Hepatic stellate cell (primary cell): ENCODE measurements around the gene UGT1A9.

Experiments
- DNase-seq: peaks from one replicate; pipeline ENCODE4 v3.0.0; 2011; ENCODE audit warnings: low spot score

Gene UGT1A9

DNA sequence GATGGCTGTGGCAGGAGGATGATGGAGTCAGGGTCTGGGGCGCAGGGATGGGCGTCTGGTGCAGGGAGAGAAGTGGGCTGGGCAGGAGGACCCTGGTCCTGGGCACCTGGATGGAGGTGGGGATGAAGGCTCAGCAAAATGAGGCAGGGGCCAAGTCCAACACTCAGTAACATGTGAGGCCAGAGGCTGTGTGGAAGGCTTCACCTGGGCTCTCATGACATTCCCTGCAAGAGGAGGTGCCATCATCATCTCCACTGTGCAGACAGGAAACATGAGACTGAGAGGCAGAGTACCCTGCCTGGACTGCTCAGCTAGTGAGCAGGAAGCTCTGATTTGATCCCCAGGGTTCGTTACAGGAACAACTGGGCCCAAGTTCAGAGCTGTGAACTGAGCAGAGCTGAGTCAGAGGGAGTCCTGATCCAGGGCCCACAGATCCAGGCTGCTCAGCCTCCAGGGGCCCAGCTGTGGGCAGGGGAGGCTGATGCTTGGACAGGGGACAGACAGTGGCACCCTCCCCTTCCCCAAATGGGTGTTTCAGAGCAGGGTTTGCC is 145.7 kb downstream of the UGT1A9 start:
- no peak for DNase-seq

DNA sequence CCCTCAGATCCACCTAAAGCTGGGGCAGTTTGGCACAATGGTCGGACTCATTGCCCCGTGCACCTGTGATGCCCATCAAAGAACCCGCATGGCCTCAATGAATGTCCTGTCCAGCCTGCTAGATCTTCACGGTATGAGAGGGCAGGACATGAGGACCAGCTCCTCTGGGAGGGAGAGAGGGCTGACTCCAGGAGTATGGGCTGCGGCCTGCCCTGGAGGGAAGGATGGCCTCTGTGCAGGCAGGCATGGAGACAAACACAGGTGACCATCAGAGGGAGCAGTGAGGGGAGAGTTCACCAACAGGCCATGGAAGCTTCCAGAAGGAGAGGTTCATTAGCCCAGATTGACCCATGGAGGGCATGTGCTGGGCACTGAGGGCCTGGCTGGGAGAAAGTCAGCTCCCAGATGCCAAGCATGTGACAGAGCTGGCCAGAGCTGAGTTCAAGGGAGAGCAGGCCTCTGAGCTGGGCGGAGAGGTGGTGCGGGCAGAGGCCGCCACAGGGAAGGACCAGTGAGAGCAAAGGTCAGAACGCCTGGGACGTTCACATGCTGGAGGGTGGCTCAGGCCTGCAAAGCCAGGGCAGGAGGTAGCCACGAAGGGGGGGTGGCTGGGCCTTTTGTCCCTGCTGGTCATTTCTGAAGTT is 146.4 kb downstream of the UGT1A9 start:
- DNase-seq = no peak

DNA sequence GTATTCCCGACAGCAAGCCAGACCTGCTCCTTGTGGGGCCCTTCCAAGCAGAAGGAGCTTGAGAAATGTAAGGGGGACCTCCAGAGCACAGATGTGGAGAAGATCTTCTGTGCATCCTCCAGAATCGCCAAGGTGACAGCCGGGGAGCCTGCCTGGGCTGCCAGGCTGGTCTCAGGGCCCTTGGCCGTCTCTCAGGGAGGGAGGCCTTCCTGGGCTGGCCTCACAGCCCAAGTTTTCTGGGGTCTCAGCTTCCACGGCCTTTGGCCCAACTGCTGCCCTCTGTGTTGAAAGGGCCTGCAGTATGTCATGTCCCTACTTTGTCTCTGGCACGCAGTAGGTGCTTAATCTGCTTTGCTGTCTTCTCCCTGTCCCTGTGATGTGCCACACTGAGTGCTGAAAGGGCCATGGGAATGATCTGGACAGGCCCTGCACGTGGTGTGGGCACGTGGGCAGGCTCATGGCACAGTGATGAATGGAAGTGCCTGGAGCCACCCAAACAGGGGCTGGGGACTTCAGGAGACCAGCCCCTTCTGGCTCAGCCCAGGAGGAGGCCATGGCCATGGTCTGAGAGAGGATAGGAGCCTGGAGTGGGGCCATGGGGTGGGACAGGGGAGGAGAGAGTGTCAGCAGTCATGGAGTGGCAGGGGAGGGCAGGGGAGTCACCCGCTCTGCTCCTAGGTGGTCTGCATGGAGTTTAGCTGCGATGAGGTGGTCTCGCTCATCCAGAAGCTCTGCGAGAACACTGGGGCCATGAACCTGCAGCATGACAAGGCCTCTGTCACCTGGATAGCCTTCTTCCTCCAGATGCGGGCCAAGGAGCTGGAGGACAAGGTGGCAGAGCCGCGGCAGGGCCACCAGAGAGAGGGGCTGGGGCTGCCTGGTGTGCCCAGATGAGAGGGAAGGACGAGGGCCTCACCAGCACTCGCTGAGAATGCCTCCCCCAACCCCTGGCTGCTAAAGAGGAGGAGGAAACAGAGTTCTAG is 147.2 kb downstream of the UGT1A9 start:
- DNase-seq = no peak

DNA sequence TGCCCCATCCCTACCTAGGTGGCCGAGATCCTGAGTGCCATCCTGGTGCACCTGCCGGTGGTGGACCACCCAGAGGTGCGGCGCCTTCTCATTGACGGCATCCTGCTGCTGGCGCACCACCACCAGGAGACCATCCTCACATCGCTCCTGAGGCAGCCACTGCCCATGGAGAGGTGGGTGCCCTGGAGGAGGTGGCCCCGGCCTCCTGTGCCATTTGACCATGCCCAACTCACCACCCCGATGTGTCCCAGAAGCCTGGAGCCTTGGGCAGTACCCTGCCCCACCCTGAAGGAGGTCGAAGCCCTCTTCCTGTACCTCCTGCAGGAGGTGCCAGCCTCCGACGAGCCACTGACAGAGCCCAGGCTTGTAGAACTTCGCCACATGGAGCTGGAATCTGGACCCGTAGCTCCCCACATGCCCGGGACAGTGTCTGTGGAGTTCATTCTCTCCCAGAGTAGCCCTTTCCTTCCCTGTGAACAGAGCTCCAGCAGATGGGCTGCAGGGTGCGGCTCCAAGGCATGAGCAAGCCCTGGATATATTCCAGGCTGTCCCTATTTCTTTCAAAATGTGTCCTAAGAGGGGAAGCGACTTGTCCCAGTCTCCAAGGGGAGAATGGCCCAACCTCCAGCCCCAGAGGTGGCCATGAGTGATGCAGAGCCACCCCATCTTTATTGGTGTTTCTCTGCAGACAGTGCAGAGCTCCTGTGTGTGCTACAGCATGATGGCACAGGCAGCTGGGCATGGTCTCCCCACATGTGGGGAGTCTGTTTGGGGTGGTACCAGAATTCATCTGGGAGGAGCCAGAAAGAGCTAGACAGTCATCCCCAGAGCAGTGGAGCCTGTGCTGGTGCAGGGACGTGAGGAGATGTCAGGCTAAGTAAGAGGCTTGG is 148.4 kb downstream of the UGT1A9 start:
- DNase-seq = no peak

DNA sequence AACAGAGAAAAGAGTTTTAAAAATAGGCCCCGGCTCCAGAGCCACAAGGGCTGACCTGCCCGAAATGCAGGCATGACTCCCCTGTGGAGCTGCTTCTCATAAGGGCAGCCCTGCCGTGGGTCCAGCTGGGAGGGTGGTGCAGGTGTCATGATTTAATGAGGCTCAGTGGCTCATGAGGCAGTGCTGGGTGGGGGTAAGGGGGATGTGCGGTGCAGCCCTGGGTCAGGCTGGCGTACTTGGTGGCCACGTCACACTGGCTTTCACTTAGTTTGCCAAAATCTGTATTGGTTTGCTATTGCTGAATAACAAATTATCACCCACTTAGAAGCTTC is 149.0 kb downstream of the UGT1A9 start:
- no peak for DNase-seq

DNA sequence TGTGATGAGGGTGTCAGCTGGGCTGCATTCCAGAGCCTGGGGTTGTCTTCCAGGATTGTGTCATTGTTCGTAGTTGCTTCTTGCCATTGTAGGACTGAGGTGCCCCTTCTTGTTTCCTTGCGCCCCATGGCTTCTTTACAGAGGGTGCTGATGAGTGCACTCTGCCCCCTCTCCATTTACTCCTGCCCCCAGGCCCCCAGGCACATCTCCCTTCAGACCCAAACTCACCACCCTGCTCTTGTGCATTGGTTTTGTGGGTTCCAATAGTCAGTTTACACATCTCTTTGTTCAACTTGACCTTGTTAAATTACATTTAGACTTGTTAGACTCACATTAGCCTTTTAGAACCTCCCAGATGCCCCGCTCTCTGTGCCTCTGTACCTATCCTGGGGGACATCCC is 149.5 kb downstream of the UGT1A9 start:
- DNase-seq = no peak

DNA sequence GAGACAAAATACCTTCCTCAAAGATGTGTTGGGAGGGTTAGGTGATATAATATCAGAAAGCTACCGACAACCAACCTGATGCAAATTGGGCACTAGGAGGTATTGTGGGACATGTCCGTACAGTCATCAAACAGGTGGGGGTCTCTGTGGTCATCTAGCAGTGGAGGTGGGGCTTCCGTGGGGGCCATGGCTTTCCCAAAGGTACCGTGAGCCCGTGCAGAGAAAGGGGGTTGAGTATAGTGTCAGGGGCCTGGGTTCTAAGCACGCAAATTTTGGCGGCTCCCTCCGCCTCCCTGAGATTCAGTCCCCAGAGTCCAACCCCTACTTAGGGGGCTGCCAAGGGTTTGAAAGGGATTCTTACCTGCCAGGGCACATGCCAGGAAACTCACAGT is 150.0 kb downstream of the UGT1A9 start:
- DNase-seq = no peak

DNA sequence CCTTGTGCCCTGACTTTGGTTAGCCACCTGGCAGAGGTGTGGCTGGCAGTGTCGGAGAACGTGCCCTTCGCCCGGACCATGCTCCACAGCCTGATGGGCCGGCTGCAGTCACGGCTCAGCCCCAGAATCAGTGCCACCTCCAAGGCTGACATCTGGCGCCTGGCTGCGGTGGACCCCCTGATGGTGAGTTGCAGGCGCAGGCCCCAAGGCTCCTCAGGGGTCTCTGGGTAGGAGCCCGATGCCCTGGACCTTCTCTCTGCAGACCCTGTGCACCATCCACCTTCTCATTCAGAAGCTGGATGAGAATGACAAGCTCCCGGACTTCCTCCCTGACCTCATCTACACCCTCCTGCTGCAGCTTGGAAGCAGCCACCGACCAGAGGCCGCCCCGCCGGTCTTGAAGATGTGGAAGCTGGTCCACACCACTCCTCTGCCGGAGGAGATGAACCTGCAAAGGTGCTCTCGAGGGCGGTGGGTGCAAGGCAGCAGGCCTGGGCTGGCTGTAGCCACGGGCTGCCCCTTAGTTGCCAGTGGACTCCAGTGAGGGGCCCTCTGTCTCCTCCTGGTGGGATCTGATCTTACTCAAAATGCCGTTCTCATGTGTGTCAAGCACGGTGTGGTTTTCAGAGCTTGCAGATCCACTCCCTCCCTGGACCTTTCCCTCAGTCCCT is 150.5 kb downstream of the UGT1A9 start:
- DNase-seq = no peak
